Endothelial cell of umbilical vein (primary cell): ENCODE results near the gene ZMYND11.

Source experiments
- CTCF ChIP-seq, 2 donors: IDR thresholded peaks; 1 replicate in 1 of 2; 2 replicates in 1 of 2; pipeline ENCODE4 v1.5.1; 2011; ENCODE audit warnings: low read length in 2 of 2, mild to moderate bottlenecking in 2 of 2, moderate library complexity in 2 of 2, control low read depth in 1 of 2, inconsistent platforms in 1 of 2, low read depth in 1 of 2; ENCODE audit not compliant: insufficient read depth in 1 of 2; ENCODE audit errors: extremely low read depth in 1 of 2
- FOS ChIP-seq: IDR thresholded peaks from 2 replicates; pipeline ENCODE4 v1.6.1; 2011; ENCODE audit warnings: mild to moderate bottlenecking, low read length, moderate library complexity, borderline replicate concordance; ENCODE audit not compliant: insufficient read depth
- GATA2 ChIP-seq: IDR thresholded peaks from 2 replicates; pipeline ENCODE4 v1.7.0; 2011; ENCODE audit warnings: low read depth, mild to moderate bottlenecking, moderate library complexity, mixed read lengths, low read length; ENCODE audit not compliant: insufficient read length, insufficient read depth
- POLR2A ChIP-seq: IDR thresholded peaks from 2 replicates; pipeline ENCODE4 v1.6.1; 2012; ENCODE audit warnings: low read depth, mild to moderate bottlenecking, control low read depth, low read length
- POLR2AphosphoS5 ChIP-seq: IDR thresholded peaks from 2 replicates; pipeline ENCODE4 v1.6.1; 2012; ENCODE audit warnings: low read depth, mild to moderate bottlenecking, control low read depth, low read length, moderate library complexity; ENCODE audit not compliant: insufficient read depth

GRCh38 chr10:124874-125273, 10.4 kb upstream of the ZMYND11 start:
- no peak for TF ChIP-seq CTCF (IDR thresholded peaks at IDR 0.05; ENCODE audit: extremely low read depth in 1 of 2, insufficient read depth in 1 of 2, low read depth in 1 of 2, low read length in 2 of 2)
- no peak for TF ChIP-seq POLR2A
- no peak for TF ChIP-seq FOS
- no peak for TF ChIP-seq POLR2AphosphoS5
- no peak for TF ChIP-seq GATA2
